Heart left ventricle (tissue), 16 donors: ENCODE results near the gene SLAIN1. TPM values are rescaled to one million over a fixed set of nuclear protein-coding genes. Genes with fewer than 3 reads are reported as not detected.

Experiments used
- ATAC-seq, 4 donors: fragments of 200-7000 bp; cut with Tn5 transposase; one replicate each; pipeline ENCODE4 v1.9.1; 2020 to 2022; ENCODE audit warnings: moderate library complexity in 4 of 4, mild to moderate bottlenecking in 3 of 4, moderate number of reproducible peaks in 1 of 4
- DNase-seq, 5 donors: peaks; one replicate each; pipeline ENCODE4 v3.0.0-alpha.2; 2020
- H3K27ac ChIP-seq, 12 donors: fragments of 200-600 bp; sonication (generic) in 4 of 12; one replicate each; pipeline versions ENCODE4 v1.5.0 to v1.8.0; 2016 to 2022; ENCODE audit warnings: mild to moderate bottlenecking in 2 of 12
- H3K27me3 ChIP-seq, 9 donors: fragments of 200-600 bp; sonication (generic) in 2 of 9; one replicate each; pipeline versions ENCODE4 v1.5.1 to v1.8.0; 2016 to 2022; ENCODE audit warnings: mild to moderate bottlenecking in 3 of 9
- H3K36me3 ChIP-seq, 9 donors: fragments of 200-600 bp; sonication (generic) in 2 of 9; one replicate each; pipeline versions ENCODE4 v1.5.0 to v1.8.0; 2018 to 2022; ENCODE audit warnings: mild to moderate bottlenecking in 2 of 9
- H3K4me1 ChIP-seq, 12 donors: fragments of 200-600 bp; sonication (generic) in 4 of 12; one replicate each; pipeline versions ENCODE4 v1.5.0 to v1.8.0; 2016 to 2022; ENCODE audit warnings: mild to moderate bottlenecking in 3 of 12
- H3K4me3 ChIP-seq, 12 donors: fragments of 200-600 bp; sonication (generic) in 4 of 12; one replicate each; pipeline versions ENCODE4 v1.5.0 to v1.8.0; 2017 to 2022; ENCODE audit warnings: mild to moderate bottlenecking in 9 of 12, moderate library complexity in 4 of 12
- H3K9me3 ChIP-seq, 12 donors: fragments of 200-600 bp; sonication (generic) in 4 of 12; one replicate each; pipeline versions ENCODE4 v1.5.0 to v1.8.0; 2016 to 2022; ENCODE audit warnings: mild to moderate bottlenecking in 1 of 12
- POLR2A ChIP-seq, 2 donors: fragments of 450-650 bp; IDR thresholded peaks; one replicate each; pipeline ENCODE4 v1.6.1; 2017; ENCODE audit warnings: antibody characterized with exemption in 2 of 2, mild to moderate bottlenecking in 2 of 2, moderate library complexity in 2 of 2
- WGBS, 4 donors: extraction: QIAGEN DNeasy Blood & Tissue Kit in 2 of 4; methylation state at CpG; one replicate each; pipeline versions ENCODE4 v1.1.5 to v1.1.7; 2013 to 2018; 5-methylcytosine and 5-hydroxymethylcytosine counted together
- intact Hi-C, 10 donors: fragments of 100-400 bp; cut with DNase I; formaldehyde crosslinking; loops; one replicate each; pipeline versions ENCODE4 v1.11.1 to v1.14.2; 2022
- polyA plus RNA-seq, 2 donors: library from polyadenylated mRNA; stranded (reverse); fragments of 200-250 nt; gene quantifications; one replicate each; pipeline ENCODE4 v1.2.3, GENCODE V29; 2013
- total RNA-seq, 9 donors: library from RNA; depleted of rRNA in 2 of 9; stranded (reverse); fragments of >200 nt in 2 of 9; fragmentation: NEBNext Ultra II Directional in 3 of 9; extraction: Animal tissue kit (Norgen Biotek cat#: 25700) in 3 of 9; gene quantifications; one replicate each; pipeline versions ENCODE4 v1.1.0 to v1.2.4, GENCODE V29; 2016 to 2023
- TF ChIP-seq, protein P1 (sequence below), 12 donors: fragments of 200-600 bp; sonication (generic) in 4 of 12; IDR thresholded peaks; one replicate each; pipeline versions ENCODE4 v1.5.0 to v1.8.0; 2018 to 2022; ENCODE audit warnings: antibody characterized with exemption in 12 of 12, mild to moderate bottlenecking in 5 of 12
- donor health status: ischemic (EF 13 %, LVEDD 7.1; RV severe dilation, severe dysfunction).
- donor health status: healthy with polysubstance abuse.
- donor health status: DM: no; HTN: yes; CAD: no.
- donor health status: DM: no; HTN: no; CAD: no.
- donor health status: ischemic (EF 25% LVEDD 6.9; RV normal size, moderate dysfunction).
- donor health status: ischemic (EF 25% LVEDD 5.7; RV mildly dilated, moderate dysfunction).
- donor health status: healthy.
- donor health status: DM: yes; HTN: yes; CAD: no.
- donor health status: ischemic (EF 35%, LVEDD 5.7; RV mildly dilated, moderate dysfunction).
- donor health status: nonischemic (EF 11% LVEDD 7.7; RV severe dilation, severe dysfunction).
- donor health status: DM: yes; HTN: yes; CAD: no.
- donor health status: PGD.
- donor health status: ischemic (EF 29% LVEDD 5.4; RV normal size, mild dysfunction).
- donor health status: nonischemic (EF 23%, LVEDD 6.1; RV moderate dilation, normal function).

Gene SLAIN1
- total and polyA plus RNA-seq, 11 donors: 2.3 to 14.9 (median 7.0) TPM

DNA sequence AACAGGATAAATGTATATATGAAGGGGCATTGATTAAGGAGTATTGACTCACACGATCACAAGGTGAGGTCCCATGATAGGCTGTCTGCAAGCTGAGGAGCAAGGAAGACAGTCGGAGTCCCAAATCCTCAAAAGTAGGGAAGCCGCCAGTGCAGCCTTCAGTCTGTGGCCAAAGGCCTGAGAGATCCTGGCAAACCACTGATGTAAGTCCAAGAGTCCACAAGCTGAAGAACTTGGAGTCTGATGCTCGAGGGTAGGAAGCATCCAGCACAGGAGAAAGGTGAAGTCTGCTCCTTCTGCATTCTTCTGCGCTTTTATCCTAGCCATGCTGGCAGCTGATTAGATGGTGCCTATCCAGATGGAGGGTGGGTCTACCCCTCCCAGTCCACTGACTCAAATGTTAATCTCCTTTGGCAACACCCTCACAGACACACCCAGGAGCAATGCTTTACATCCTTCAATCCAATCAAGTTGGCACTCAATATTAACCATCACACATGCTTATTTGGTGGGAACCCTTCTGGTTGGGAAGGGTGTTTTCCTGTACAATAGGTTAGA is 55.1 kb downstream of the SLAIN1 start:
- Histone ChIP-seq H3K4me1 (peaks cover 0 to 6% (median 0%) of the 10 kb centered on the region in 12 donors), H3K36me3 (no peaks in the 10 kb centered on the region), H3K4me3 (no peak overlapping the region), H3K27me3 (no peaks in the 10 kb centered on the region), H3K9me3 (peaks cover 0 to 4% (median 0%) of the 10 kb centered on the region in 12 donors), H3K27ac (no peak overlapping the region)
- DNase-seq: no peak
- intact Hi-C loops: loop anchor here (2.0 to 10.0 kb wide), 6 partner anchors 158 to 260 kb away; no protein-coding TSS in a partner anchor
- 67 to 83% (median 82%) methylated on average over 5 of the region's 5 CpGs for WGBS, 4 donors
- no peak for ATAC-seq
- TF ChIP-seq, protein P1, sequence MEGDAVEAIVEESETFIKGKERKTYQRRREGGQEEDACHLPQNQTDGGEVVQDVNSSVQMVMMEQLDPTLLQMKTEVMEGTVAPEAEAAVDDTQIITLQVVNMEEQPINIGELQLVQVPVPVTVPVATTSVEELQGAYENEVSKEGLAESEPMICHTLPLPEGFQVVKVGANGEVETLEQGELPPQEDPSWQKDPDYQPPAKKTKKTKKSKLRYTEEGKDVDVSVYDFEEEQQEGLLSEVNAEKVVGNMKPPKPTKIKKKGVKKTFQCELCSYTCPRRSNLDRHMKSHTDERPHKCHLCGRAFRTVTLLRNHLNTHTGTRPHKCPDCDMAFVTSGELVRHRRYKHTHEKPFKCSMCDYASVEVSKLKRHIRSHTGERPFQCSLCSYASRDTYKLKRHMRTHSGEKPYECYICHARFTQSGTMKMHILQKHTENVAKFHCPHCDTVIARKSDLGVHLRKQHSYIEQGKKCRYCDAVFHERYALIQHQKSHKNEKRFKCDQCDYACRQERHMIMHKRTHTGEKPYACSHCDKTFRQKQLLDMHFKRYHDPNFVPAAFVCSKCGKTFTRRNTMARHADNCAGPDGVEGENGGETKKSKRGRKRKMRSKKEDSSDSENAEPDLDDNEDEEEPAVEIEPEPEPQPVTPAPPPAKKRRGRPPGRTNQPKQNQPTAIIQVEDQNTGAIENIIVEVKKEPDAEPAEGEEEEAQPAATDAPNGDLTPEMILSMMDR (IDR thresholded peaks at IDR 0.05): no peak

GRCh38 chr13:77760893-77761292 is 63.4 kb downstream of the SLAIN1 start:
- peaks cover 0 to 12% (median 0%) of the 10 kb centered on the region in 12 donors for H3K9me3 ChIP-seq
- ATAC-seq: no peak
- no peak overlapping the region for H3K27ac ChIP-seq
- H3K36me3 ChIP-seq: peaks cover 0 to 23% (median 7%) of the 10 kb centered on the region in 9 donors
- H3K27me3 ChIP-seq: no peaks in the 10 kb centered on the region
- no peak overlapping the region for H3K4me3 ChIP-seq
- DNase-seq: no peak
- 76 to 79% (median 77%) methylated on average over 8 of the region's 8 CpGs for WGBS, 4 donors
- no peaks in the 10 kb centered on the region for H3K4me1 ChIP-seq
- no peak for TF ChIP-seq POLR2A (IDR thresholded peaks at IDR 0.05)
- TF ChIP-seq, protein P1 (IDR thresholded peaks at IDR 0.05): no peak
- intact Hi-C loops: no loop called here

- intact Hi-C loops: no loop called here
- H3K27me3 ChIP-seq: no peaks in the 10 kb centered on the region
- peaks cover 0 to 4% (median 0%) of the 10 kb centered on the region in 12 donors for H3K4me1 ChIP-seq
- H3K27ac ChIP-seq: no peak overlapping the region
- peaks cover 0 to 7% (median 0%) of the 10 kb centered on the region in 9 donors for H3K36me3 ChIP-seq
- ATAC-seq (peak in 2 of 4 donors; percentile 20 to 58), DNase-seq (no peak)
- TF ChIP-seq POLR2A (IDR thresholded peaks at IDR 0.05): no peak
- TF ChIP-seq, protein P1 (IDR thresholded peaks at IDR 0.05): no peak
- no peak overlapping the region for H3K4me3 ChIP-seq
- WGBS, 4 donors: 47 to 66% (median 58%) methylated on average over 5 of the region's 5 CpGs
- H3K9me3 ChIP-seq: no peaks in the 10 kb centered on the region
Measured at GRCh38 chr13:77767413-77767812, 69.9 kb downstream of the SLAIN1 start.

GRCh38 chr13:77774181-77774580 is 76.7 kb downstream of the SLAIN1 start:
- no peak for TF ChIP-seq POLR2A (IDR thresholded peaks at IDR 0.05)
- TF ChIP-seq, protein P1 (IDR thresholded peaks at IDR 0.05): no peak
- intact Hi-C loops: no loop called here
- Histone ChIP-seq H3K4me3 (no peak overlapping the region), H3K4me1 (no peaks in the 10 kb centered on the region), H3K36me3 (no peaks in the 10 kb centered on the region), H3K27ac (no peak overlapping the region), H3K9me3 (no peaks in the 10 kb centered on the region), H3K27me3 (no peaks in the 10 kb centered on the region)
- DNase-seq (no peak), ATAC-seq (no peak)
- WGBS, 4 donors: 42 to 57% (median 47%) methylated on average over 1 of the region's 1 CpG
